ENCODE measurements around the gene WRNIP1.

- no peak for TF ChIP-seq CTCF (IDR thresholded peaks at IDR 0.05)
- no peak for TF ChIP-seq POLR2A (IDR thresholded peaks at IDR 0.05)
These were observed 53.9 kb downstream of the WRNIP1 start for GRCh38 chr6:2819115-2819514.

Measured in thyroid gland (tissue), 4 donors.